GM19239 (cell line): Measurements from ENCODE around the gene NMBR.
"Not testable (repeated sequence)": the region's sequence is repeated elsewhere in the genome, so short reads cannot be mapped to it uniquely, and the experiment has no call there.

ENCODE experiments used
- DNase-seq: peaks from one replicate; pipeline ENCODE4 v3.0.0; 2011; ENCODE audit warnings: low spot score; ENCODE audit not compliant: insufficient read length
- FAIRE-seq: peaks from 2 replicates; lab custom pipeline; 2011; peaks lifted over from hg19 to GRCh38; lab: Jason Lieb, UNC

Gene NMBR

DNA sequence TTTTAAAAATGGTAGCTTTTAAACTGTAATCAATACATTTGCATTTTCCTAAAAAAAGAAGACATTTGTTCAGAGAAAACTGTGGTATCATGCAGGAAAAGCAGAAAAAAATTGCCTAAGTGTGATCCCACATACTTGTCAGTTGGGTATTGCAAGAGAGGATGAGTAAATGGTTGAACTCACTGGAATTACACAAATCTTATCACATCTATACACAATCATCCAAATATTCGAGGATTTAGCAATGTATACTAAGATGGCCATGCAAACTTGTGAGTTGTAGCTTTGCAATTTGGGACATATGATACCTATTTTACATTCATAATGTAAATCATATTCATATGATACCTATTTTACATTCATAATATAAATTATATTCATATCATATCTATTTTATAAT lies 72.4 kb downstream of the NMBR start:
- FAIRE-seq: no peak

DNA sequence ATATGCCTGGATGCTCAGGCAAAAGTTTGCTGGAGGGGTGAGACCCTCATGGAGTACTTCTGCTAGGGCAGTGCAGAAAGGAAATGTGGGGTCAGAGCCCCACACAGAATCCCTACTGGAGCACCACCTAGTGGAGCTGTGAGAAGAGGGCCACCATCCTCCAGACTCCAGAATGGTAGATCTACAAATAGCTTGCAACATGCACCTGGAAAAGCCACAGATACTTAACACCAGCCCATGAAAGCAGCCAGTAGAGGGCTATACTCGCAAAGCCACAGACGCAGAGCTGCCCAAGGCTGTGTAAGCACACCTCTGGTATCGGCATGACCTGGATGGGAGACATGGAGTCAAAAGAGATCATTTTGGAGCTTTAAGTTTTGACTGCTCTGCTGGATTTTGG lies 74.9 kb downstream of the NMBR start:
- DNase-seq (no peak), FAIRE-seq (no peak)

More for the DNA sequence above, 72.4 kb downstream of the NMBR start:
- DNase-seq: no peak

DNA sequence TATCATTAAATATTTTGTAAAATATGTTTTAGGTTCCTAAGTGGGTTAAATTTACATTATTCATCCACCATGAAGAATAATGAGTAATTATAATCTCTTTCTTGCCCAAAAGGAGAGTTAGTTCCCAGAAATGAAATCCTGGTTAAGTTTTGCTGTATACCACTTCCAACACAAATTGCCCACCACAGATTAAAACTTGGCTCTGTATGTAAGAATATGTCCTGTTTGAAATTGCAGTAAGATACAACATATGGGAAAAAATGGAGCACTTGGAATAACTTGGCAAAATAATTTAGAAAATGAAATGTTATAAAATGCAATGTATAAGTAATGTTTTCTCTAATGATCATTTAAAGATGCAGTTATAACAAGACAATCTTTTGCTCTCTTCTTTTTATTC lies 78.5 kb downstream of the NMBR start:
- FAIRE-seq: no peak

DNA sequence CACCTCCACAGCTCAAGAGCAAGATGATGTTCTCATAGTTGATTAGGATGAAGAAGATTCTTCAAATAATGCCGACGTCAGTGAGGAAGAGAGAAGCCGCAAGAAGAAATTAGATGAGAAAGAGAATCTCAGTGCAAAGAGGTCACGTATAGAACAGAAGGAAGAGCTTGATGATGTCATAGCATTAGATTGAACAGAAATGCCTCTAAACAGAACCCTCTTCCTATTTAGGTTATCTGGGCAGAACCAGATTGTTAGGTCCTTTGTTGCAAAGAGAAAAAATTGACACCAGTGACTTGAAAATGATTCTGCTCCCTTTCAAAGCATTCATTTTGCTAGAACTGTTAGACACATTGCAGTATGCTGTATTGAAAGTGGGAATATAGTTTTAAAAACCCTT lies 84.1 kb downstream of the NMBR start:
- not testable (repeated sequence) for DNase-seq, FAIRE-seq

More for the DNA sequence above, 78.5 kb downstream of the NMBR start:
- DNase-seq: no peak

DNA sequence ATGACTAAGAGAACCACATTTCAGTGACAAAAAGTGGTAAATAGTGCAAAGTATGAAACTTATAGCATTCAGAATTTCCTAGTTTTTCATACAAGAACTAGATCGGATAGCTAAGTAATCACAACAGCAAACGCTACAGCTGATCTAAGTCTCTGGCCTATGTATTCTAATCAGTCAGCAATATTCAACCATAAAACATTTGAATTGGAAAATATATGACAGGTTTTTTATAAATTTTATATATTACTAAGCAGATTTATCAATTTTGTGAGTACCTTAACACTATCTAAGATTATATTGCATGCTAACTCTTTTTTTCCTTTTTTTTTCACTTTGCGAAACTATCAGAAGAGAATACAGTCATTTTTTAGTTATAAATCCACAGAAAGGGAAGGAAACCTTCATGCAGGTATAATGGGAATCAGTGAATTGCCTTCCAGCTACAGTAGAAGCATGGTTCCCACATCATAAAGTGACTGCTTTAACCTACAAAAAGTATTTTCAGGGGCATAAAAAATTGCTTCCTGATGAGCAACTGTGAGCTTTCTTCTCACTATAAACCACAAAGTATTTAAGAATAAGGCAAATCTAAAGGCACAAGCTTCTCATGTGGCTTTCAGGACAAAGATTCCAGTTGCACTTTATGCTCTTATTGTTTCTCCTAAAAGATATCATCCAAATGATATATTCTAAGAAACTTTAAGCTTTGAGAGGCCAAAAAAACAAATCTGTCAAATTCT lies 88.2 kb downstream of the NMBR start:
- FAIRE-seq: no peak
- no peak for DNase-seq

DNA sequence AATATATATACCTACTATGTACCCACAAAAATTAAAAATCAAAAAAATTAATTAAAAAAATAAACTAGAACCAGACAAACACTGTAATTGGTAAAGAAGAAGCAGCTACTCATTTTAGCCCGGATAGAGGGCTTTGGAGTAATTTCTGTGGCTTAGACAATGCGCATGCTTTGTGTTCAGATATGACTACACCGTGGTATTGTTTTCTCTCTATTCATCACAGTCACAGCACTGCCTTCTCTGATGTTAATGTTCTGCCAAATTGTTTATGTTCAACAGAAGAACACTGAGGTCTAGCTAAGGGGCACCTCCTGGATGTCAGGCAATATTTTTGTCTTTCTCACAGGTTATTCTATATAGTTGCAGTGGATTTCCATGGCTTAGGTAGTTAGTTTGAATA lies 91.7 kb downstream of the NMBR start:
- DNase-seq (no peak), FAIRE-seq (no peak)

DNA sequence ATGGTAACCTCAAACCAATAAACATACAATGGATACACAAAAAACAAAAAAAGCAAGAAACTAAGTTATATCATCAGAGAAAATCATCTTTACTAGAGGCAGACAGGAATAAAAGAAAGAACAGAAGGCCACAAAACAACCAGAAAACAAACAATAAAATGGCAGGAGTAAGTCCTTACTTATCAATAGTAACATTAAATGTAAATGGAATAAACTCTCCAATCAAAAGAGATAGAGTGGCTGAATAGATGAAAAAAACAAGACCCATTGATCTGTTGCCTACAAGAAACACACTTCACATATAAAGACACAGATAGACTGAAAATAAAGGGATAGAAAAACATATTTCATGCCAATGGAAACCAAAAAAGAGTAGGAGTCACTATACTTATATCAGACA lies 95.5 kb downstream of the NMBR start:
- FAIRE-seq (no peak), DNase-seq (no peak)

DNA sequence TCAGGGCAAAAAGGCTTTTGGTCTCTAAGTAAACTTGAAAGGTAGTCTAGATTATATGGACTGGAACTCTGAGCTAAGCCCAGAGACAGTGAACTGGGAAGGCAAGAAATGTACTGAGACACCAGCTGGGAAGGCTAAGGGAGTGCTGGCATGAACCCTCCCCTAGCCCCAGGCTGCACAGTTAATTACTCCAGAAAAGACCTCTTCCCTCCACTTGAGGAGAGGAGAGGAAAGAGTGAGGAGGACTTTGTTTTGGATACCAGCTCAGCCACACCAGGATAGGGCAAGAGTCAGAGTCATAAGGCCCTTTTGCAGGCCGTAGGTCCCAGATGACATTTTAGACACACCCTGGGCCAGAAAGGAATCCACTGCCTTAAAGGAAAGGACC lies 98.3 kb downstream of the NMBR start:
- DNase-seq: no peak
- no peak for FAIRE-seq

DNA sequence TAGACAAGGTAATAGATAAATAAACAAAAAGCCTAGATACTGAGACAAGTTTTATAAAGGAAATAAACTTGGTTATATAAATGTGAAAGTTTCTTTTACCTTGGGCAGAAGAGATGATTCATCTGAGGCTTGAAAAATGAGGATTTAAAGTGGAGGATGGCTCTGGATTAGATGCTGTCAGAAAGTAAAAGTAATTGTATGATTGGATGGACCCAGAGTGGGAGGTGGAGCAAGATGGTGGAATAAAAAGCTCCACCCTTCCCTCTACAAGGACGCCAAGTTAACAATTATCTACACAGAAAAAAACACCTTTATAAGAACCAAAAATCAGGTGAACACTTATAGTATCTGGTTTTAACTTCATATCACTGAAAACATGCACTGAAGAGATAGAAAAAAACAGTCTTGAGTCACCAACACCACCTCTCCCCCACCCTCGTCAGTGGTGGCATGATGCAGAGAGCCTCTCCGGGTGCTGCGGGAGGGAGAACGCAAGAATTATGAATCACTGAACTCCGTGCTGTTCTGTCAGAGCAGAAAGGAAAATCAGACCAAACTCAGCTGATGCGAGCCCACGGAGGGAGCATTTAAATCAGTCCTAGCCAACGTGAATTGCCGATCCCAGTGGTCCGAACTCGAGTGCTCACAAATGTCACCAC lies 98.9 kb downstream of the NMBR start:
- FAIRE-seq: no peak
- DNase-seq: no peak

DNA sequence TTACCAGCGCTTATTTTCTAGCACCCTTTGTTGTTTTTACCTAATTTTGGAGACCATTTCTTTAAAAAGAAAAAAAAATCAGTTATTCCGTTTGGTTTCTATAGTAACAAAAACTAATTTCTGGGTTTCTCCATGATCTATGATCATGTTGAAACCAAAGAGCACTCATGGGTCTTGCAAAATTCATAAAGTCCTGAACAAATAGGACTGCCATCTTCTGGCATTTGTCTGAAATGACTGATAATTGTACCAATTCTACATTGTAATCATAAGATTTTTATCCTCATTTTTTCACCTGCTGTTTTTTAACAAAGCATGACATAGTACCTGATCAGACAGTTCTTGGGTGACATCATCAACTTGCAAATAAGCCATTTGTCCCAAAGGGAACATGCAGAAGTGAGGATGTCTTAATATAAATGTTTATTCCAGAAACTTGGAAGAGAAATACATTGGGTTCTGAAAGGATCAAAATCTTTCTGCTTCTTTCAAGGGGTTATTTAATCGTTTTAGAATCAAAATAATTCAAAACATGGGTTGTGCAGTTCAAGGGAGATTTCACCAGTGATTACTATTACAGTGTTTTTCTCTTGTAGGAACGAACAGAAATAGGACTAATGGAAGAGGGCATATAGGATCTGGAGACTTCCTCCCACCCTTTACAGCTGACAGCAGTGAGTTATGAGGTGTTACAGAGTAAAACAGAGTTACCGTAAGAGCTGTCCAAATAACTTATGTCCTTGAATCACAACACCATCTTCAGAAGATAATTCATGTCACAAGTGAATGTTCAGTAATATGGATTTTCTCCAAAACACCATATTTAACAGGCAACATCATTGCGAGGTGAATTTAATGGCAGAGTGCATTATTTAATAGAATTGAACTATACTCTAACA lies 101.3 kb downstream of the NMBR start:
- DNase-seq (no peak), FAIRE-seq (no peak)

DNA sequence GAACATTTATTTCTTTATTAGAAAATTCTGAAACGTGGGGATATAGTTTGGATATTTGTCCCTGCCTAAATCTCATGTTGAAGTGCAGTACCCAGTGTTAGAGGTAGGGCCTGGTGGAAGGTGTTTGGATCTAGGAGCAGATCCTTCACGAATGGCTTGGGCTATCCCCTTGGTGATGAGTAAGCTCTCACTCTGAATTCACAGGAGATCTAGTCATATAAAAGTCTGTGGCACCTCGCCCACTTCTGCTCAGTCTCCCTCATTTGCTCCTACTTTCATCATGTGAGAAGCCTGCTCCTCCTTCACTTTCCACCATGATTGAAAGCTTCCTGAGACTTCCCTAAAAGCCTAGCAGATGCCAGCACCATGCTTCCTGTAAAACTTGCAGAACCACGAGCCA lies 111.0 kb downstream of the NMBR start:
- DNase-seq (no peak), FAIRE-seq (no peak)

DNA sequence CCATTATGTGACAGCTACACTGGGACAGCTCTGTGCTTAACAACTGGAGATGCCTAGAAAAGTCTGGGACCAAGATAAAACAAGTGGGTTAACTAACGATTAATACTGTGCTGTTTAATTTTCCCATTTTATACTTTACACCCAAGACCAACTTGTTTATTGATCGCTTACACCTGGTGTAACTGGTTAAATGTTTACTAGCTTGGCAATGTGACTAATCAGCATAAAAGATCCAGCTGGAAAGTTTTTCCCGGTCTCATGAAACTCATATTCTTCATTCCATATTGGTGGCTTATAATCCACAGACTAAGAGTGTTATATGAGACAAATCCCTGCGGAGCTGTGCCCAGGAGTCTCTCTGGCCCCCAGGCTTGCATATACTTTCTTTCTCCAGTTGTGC lies 115.9 kb downstream of the NMBR start:
- FAIRE-seq (no peak), DNase-seq (no peak)

DNA sequence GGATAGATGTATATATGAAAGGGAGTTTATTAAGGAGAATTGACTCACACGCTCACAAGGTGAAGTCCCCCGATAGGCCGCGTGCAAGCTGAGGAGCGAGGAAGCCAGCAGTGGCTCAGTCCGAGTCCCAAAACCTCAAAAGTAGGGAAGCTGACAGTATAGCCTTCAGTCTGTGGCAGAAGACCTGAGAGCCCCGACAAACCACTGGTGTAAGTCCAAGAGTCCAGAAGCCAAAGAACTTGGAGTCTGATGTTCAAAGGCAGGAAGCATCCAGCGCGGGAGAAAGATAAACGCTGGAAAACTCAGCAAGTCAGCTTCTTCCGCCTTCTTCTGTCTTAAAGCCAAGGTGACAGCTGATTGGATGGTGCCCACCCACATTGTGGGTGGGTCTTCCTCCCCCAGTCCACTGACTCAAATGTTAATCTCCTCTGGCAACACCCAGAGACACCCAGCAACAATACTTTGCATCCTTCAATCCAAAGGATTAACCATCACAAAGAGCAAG lies 116.8 kb downstream of the NMBR start:
- FAIRE-seq: no peak

DNA sequence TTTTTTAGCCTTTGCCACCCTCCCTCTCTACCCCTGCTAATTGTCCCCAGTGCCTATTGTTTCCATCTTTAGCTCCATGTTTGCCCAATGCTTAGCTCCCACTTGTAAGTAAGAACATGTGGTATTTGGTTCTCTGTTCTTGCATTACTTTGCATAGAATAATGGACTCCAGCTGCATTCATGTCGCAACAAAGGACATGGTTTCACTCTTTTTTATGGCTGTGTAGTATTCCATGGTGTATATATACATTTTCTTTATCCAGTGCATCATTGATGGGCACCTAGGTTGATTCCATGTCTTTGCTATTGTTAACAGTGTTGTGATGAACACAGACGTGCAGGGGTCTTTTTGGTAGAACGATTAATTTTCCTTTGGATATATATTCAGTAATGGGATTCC lies 118.4 kb downstream of the NMBR start:
- no peak for DNase-seq
- FAIRE-seq: no peak

More for the DNA sequence above, 116.8 kb downstream of the NMBR start:
- no peak for DNase-seq

DNA sequence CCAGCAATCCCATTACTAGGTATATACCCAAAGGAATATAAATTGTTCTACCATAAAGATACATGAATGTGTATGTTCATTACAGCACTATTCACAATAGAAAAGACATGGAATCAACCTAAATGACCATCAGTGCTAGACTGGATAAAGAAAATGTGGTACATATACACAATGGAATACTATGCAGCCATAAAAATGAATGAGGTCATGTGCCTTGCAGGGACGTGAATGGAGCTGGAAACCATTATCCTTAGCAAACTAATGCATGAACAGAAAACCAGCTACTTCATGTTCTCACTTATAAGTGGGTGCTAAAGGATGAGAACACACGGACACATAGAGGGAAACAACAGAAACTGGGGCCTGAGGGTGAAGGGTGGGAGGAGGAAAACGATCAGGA lies 119.1 kb downstream of the NMBR start:
- not testable (repeated sequence) for FAIRE-seq

DNA sequence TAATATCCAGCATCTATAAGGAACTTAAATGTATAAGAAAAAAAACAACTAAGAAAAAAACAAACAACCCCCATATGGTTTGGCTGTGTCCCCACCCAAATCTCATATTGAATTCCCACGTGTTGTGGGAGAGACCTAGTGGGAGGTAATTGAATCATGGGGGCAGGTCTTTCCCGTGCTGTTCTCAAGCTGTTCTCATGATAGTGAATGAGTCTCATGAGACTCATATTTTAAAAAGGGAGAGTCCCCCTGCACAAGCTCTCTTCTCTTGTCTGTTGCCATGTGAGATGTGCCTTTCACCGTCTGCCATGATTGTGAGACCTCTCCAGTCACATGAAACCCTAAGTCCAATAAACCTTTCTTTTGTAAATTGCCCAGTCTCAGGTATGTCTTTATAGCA lies 119.8 kb downstream of the NMBR start:
- no peak for FAIRE-seq
- DNase-seq: no peak

More for the DNA sequence above, 119.1 kb downstream of the NMBR start:
- DNase-seq: not testable (repeated sequence)

DNA sequence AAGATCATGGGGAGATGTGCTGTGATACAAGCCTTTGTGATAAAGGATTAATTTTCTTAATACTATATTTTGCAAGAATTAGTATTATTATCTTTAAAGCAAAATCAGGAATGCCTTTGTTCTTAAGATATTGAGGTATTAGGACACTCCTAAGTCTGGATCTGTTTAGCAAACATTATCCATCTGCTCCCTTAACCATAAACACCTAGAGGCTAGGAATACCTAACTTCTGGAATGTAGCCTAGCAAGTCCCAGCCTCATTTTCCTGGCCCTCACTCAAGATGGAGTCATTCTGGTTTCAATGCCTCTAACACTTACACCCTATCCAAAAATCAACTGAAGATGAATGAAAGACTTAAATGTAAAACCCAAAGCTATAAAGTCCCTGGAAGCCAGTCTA lies 120.5 kb downstream of the NMBR start:
- no peak for FAIRE-seq
- DNase-seq: no peak
